Activated CD8-positive, alpha-beta memory T cell treated with anti-CD3 and anti-CD28 coated beads for 24 hours (primary cell): ENCODE results near the gene LEKR1.
"Not testable (repeated sequence)": the region's sequence is repeated elsewhere in the genome, so short reads cannot be mapped to it uniquely, and the experiment has no call there.

Source experiments
- DNase-seq: peaks from one replicate; pipeline ENCODE4 v3.0.0-alpha.2; 2020

Gene LEKR1

DNA sequence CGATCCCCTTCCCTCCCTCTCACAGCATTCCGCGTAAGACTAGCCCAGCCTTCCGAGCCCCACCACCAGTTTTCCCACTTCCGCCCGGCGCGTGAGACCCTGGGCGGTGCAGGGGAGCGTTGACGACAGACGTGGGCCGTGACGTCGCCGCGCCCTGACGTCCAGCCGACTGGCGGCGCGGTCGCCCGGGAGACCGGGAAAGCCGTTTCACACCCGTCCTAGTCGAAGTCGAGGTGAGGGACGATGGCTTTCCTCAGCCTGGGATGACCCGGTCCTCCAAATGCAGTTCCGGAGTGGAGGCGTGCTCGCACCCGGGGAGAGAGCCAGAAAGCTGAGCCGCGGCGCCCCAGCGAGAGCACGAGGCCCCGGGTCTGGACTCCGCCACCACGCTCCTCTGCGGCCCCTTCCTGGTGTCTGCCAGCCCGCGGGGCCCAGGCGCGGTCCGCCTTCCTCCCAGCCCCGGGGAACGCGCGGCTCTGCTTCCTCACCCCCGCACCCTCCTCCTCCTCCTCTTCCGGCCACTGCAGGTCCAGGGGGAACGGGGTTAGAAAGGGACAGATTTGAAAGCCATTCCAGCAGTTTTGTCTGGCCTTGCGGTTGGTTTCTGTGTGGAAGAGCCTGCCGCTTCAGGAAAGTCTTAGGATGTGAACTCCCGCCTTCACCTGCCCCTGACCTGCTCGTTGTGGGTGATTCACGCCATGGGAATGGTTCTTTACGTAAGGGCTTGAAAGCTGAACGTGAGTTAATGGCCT lies at the start of gene LEKR1:
Gene LEKR1, plus strand, starts transcription at position 210 of the 752 bp plus-strand sequence. CDS start 2,977 bp downstream, outside the sequence.
- peak; percentile 92 for DNase-seq

GRCh38 chr3:156776871-156777270 lies 49.3 kb upstream of the LEKR1 start:
- no peak for DNase-seq

GRCh38 chr3:156781310-156782230 lies 44.6 kb upstream of the LEKR1 start:
- DNase-seq: no peak

DNA sequence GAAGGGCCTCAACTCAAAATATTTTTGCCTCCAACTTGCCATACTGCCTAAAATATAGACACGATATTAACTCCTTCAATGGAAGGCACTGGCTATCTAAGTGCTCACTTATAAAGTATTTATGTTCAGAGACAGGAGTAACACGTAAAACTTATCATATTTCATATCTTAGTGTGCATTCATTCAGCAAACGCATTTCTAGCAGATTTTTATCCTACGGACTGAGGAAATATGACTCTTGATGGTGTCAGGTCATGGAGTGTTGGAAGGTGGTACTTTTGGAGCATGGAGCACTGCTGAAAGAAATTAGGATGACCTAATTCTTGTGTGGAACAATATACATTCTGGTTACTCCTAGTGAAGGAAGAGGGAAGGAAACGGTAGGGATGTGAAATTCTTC lies 43.8 kb upstream of the LEKR1 start:
- no peak for DNase-seq

DNA sequence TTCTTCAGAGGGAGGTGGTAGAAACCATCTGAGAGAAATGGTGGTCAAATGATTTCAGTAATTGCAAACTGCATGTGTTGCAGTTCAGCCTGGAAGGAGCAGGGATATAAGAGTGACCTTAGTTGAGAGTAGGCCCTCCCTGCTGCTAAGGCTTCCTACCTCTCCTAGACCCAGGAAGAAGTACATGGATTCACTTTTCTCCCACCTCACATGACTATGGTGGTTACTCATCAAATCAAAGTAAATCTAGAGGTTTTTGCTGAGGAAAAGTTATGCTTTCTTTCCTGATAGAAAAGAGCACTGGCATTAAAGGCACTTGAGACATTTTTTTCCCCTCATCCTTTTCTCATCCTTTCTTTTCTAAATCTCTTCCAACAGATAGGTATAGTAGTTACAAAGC lies 43.2 kb upstream of the LEKR1 start:
- no peak for DNase-seq

DNA sequence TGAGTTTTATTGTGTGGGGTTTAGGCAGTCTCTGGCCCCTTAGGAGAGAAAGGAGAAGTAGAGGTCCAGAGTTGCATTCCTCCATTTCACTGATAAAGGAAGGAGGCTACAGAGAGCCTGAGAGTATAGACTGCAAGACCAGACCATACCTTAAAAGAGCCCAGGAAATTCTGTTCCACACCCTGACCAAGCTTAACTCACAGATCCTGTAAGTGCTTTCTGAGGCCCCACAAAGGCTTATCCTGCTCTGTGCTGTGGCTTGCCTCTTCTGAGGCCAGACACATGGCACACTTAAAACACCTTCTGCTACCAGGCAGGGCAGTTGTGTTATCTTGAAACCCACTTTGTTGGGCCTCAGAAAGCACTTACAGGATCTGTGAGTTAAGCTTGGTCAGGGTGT lies 39.2 kb upstream of the LEKR1 start:
- no peak for DNase-seq

DNA sequence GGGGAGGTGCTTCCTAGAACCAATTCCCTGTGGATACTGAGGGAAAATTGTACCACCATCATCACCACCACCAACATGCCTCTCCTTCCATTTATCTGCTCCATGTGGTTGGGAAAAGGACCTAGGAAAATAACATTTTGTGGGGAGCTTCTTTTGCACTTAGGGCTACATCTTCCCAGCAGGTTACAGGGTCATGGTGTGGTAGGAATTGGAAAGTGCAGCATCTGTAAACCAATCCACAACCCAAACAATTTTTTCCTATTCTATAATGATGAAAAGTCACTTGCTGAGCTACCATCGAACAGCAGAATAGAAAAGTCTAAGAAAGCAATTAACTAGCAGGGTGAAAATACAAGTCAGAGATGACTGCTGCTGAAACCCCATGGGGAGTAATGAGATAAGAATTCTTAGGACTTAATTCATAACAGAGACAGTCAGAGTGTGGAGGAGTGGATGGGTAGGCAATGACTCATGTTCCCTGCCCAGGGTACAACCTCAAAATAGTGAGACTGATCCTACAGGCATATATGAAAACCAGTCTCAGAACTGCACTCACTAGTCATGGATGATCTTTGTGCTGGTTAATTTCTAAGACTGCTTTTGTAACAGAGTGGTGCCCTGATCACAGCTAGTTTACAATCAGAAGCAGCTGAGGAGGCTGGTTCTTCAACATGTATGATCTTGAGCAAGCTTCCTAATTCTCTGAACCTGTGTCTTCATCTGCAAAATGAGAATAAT lies 38.1 kb upstream of the LEKR1 start:
- no peak for DNase-seq

GRCh38 chr3:156788846-156789245 lies 37.3 kb upstream of the LEKR1 start:
- no peak for DNase-seq

DNA sequence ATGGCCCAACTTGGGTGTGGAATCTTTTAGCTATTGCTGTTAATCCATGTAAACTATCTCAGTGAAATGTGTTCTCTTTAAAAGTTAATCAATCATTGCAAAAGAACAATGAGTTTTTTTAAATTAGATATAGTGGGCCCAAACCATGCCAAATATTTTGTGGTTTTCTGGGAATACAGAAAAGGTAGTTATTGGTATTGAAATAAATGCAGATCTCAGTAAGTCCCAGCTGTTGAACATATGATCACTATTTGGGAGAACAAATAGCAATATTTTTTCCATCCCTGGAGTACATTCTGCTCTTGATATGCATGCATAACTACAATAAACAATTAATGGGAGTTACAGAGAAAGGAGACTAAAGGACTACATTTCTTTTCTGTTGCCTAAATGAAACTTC lies 36.0 kb upstream of the LEKR1 start:
- DNase-seq: no peak

DNA sequence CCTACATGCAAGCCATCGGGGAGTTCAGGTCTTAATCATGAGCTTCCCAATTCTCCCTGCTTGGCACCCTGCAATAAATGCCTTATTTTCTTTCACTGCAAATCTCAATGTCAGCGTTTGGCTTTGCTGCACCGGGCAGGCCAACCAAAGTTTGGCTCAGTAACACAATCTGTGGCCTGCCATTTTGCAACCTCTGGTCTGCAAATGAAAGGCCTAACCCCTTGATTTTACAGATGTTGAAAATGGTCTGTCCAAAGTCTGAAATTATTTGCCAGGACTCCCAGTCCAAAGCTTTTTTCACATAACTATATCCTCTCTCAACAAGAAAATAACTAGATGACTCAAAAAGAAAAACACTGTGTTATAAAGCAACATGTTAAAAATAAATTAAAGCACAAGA lies 34.0 kb upstream of the LEKR1 start:
- no peak for DNase-seq

DNA sequence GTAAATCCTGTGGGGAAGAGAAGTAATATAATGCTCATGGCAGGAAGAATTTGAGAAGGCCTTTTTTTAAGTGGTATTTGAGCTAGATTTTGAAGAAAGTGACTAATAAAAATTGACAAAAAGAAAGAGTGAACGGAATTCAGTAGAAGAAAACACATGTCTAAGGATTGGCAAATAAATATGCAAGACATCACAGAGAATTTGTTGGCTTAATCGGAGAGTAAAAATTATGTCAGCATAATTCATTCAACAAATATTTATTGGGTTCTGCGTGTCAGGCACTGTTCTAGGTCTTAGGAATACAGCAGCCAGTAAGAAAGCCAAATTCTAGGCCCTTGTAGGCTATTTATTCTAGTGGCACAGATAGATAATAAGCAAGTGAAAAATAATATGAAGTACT lies 33.6 kb upstream of the LEKR1 start:
- DNase-seq: no peak

GRCh38 chr3:156792945-156793344 lies 33.2 kb upstream of the LEKR1 start:
- no peak for DNase-seq

- DNase-seq: no peak
These were observed 32.8 kb upstream of the LEKR1 start for GRCh38 chr3:156793400-156793799.

DNA sequence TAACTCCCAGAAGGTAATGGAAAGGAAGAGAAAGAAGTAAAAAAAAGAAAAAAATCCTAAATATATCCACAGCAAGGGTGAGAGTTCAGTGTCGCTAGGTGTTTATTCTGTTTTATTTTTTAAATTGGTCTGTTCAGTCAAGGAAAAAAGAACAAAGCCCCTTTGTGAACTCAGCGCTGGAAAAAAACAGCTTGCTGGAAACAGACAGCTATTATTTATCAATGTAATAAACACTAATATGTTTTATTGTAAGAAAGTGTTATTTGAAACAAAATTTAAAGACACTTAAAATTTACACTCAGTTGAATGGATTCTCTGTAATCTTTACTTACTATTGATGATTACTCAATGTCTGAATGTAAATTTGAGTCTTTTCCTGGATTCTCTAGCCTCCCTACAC lies 32.3 kb upstream of the LEKR1 start:
- DNase-seq: no peak

DNA sequence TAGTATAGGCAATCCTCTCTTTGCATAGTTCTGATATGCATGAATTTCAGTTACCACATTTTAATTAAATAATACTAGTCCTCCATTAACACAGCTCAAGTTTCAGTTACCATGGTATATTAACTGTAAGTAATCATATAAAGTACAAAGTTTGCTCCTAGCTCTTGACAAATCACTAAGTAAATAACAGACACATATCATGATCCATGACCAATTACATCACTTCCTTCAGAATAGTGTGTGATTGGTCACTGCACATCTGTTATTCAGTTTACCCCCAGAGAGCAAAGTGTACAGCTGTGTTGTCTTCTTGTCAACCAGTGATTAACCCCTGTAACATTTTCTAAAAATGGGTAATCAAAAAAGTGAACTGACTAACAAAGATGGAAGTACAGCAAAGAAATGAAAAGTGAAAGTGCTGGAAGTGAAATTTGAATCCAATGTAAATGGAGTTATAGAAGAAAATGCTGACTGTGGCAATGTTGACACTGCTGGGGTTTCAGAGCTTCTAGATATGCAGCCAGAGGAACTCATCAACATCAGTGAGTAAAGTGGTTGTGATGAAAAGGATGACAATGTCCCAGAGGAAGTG lies 30.2 kb upstream of the LEKR1 start:
- no peak for DNase-seq

GRCh38 chr3:156797368-156797767 lies 28.8 kb upstream of the LEKR1 start:
- no peak for DNase-seq

DNA sequence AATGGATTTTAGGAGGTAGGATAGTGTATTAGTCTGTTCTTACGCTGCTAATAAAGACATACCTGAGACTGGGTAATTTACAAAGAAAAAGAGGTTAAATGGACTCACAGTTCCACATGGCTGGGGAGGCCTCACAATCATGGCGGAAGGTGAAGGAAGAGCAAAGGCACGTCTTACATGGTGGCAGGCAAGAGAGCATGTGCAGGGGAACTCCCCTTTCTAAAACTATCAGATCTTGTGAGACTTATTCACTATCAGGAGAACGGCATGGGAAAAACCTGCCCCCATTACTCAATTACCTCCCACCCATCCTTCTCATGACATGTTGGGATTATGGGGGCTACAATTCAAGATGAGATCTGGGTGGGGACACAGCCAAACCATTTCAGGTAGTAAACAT lies 25.9 kb upstream of the LEKR1 start:
- not testable (repeated sequence) for DNase-seq

GRCh38 chr3:156801746-156802145 lies 24.4 kb upstream of the LEKR1 start:
- no peak for DNase-seq

- DNase-seq: no peak
These were observed 23.1 kb upstream of the LEKR1 start for GRCh38 chr3:156802821-156803606.

DNA sequence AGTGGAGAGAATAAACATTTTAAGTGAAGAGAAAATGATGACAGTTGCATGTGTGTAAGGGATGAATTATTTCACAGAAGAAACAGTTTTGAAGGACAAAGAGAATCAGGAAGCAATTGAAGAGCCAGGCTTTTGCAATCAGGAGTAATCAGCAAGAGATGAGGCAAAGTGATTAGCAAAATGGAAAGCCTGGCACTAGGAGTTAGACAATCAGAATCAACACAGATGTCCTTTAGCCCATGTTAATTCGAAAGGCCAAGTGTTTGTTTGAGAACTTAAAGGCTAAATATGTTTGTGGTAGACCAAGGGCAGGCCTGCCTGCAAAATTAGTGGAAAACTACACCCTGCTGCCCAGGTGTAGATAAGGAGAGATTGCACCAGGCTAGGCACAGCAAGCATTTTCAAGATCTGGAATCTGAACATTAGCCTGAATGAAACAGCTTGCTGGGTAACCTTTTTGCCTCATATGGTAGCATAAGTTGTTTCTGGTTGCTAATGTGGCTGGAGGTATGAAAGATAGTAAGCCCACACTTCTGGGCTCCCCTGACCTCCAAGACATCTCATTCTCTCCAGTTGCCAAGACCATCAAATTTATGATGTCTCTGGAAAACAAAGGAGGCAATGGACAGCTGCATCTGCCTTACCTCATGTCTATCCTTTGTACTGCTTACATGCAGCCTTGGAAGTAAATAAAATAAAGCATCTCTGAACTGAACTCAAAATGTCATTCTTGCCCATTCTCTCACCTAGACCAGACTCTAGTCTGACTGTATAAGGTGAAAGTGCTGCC lies 22.0 kb upstream of the LEKR1 start:
- no peak for DNase-seq

- no peak for DNase-seq
These were observed 19.5 kb upstream of the LEKR1 start for GRCh38 chr3:156806698-156807097.
